ENCODE results near the gene TUBB4B. TPM values are rescaled to one million over a fixed set of nuclear protein-coding genes. Genes with fewer than 3 reads are reported as not detected.

TUBB4B gene
- total RNA-seq, 3 donors from 2014 or later = 286 to 379 (median 332) TPM

DNA sequence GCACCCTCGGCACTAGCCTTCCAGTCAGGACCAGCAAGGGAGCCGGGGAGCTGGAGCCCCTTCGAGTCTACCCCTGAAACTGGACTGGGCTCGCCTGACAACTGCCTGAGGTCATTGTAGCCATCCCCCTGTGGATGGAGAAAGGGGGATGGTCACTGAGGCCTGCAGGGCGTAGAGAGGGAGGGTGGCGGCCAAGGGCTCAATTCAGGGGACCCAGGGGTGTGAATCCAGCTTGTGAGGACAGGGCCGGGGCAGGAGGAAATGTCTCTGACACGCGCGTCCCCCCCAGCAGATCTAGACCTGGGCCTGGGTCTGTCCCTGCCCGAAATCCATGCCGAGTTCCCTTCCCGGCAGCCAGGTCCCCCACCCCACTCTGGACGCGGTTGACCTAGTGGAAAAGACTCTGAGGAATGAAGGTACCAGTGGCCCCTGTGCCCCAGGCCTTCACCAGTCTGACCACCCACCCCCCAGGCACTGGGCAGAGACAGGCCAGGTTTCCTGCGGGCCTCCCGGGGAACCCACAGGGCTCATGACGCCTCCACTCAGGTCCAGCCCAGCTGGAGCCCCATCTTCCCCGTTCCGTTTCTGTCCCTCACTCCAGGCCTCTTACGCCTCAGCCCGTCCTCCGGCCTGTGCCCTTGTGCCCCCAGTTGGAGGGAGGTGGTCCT lies 9.6 kb upstream of the TUBB4B start:
- DNase-seq = no peak
- no peak overlapping the region for H3K4me3 ChIP-seq
- no peak for ATAC-seq
- H3K4me1 ChIP-seq (ENCODE audit: low read depth) = peaks cover 32% of the 10 kb centered on the region
- no peaks in the 10 kb centered on the region for H3K36me3 ChIP-seq (ENCODE audit: low read depth)
- intact Hi-C loops (cut with DNase I, micrococcal nuclease) = no loop called here
- no peaks in the 10 kb centered on the region for H3K9me3 ChIP-seq
- no peak for TF ChIP-seq CTCF (IDR thresholded peaks at IDR 0.05)

- H3K4me3 ChIP-seq = no peak overlapping the region
- no peak for TF ChIP-seq CTCF (IDR thresholded peaks at IDR 0.05)
- H3K4me1 ChIP-seq (ENCODE audit: low read depth) = peaks cover 33% of the 10 kb centered on the region
- ATAC-seq (no peak), DNase-seq (no peak)
- no peaks in the 10 kb centered on the region for H3K36me3 ChIP-seq (ENCODE audit: low read depth)
- no peaks in the 10 kb centered on the region for H3K9me3 ChIP-seq
- intact Hi-C loops (cut with DNase I, micrococcal nuclease) = no loop called here
Observed at GRCh38 chr9:137232101-137232500, 9.0 kb upstream of the TUBB4B start.

DNA sequence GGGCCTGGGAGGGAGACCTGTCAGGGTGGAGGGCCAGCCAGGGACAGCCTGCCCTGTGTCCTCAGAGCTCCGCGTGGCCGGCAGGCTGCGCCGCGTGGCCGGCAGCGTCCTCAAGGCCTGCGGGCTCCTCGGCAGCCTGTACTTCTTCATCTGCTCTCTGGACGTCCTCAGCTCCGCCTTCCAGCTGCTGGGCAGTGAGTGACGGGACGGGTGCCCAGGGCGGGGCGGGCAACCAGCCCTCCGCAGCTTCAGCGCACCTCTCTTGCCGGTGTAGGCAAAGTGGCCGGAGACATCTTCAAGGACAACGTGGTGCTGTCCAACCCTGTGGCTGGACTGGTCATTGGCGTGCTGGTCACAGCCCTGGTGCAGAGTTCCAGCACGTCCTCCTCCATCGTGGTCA lies 8.6 kb upstream of the TUBB4B start:
- ATAC-seq = peak; percentile 21
- Histone ChIP-seq H3K36me3 (ENCODE audit: low read depth) (no peaks in the 10 kb centered on the region), H3K4me1 (ENCODE audit: low read depth) (peaks cover 32% of the 10 kb centered on the region), H3K9me3 (no peaks in the 10 kb centered on the region), H3K4me3 (no peak overlapping the region)
- intact Hi-C loops (cut with DNase I, micrococcal nuclease) = no loop called here
- no peak for TF ChIP-seq CTCF (IDR thresholded peaks at IDR 0.05)
- peak in 1 of 3 donors; percentile 41 for DNase-seq

- Histone ChIP-seq H3K9me3 (no peaks in the 10 kb centered on the region), H3K4me1 (ENCODE audit: low read depth) (peaks cover 34% of the 10 kb centered on the region), H3K4me3 (no peak overlapping the region), H3K36me3 (ENCODE audit: low read depth) (no peaks in the 10 kb centered on the region)
- intact Hi-C loops (cut with DNase I, micrococcal nuclease) = no loop called here
- no peak for TF ChIP-seq CTCF (IDR thresholded peaks at IDR 0.05)
- DNase-seq (peak in 1 of 3 donors; percentile 26), ATAC-seq (peak; percentile 13)
Observed at GRCh38 chr9:137233143-137233980, 7.7 kb upstream of the TUBB4B start.

GRCh38 chr9:137234055-137234697 lies 6.9 kb upstream of the TUBB4B start:
- peaks cover 37% of the 10 kb centered on the region for H3K4me1 ChIP-seq (ENCODE audit: low read depth)
- H3K4me3 ChIP-seq = no peak overlapping the region
- DNase-seq = no peak
- H3K9me3 ChIP-seq = no peaks in the 10 kb centered on the region
- no peak for ATAC-seq
- no peak for TF ChIP-seq CTCF (IDR thresholded peaks at IDR 0.05)
- intact Hi-C loops (cut with DNase I, micrococcal nuclease) = no loop called here
- no peaks in the 10 kb centered on the region for H3K36me3 ChIP-seq (ENCODE audit: low read depth)
